ENCODE measurements around the gene MGAT5B.

The MGAT5B gene

GRCh38 chr17:76868176-76868668 lies at the start of gene MGAT5B:
Gene MGAT5B (plus strand): TSS chr17:76868404. CDS start chr17:76869030, 626 bp downstream.
- peak within 1 kb of the TSS; percentile 52 for H3K27ac ChIP-seq
- DNase-seq, result peak; percentile 87
- H3K4me3 ChIP-seq (ENCODE audit: low read depth, low read length), result peak within 1 kb of the TSS; percentile 46
- peaks cover 7% of the 10 kb centered on the region for H3K36me3 ChIP-seq
- TF ChIP-seq CTCF (IDR thresholded peaks at IDR 0.05; ENCODE audit: low read depth, low read length), result peak; percentile 90
- peaks cover 2% of the 10 kb centered on the region for H3K9me3 ChIP-seq (ENCODE audit: severe bottlenecking)
- H3K27me3 ChIP-seq (ENCODE audit: insufficient read depth, low read depth, severe bottlenecking), result no peaks in the 10 kb centered on the region

GRCh38 chr17:76820039-76820438 lies 48.2 kb upstream of the MGAT5B start:
- no peaks in the 10 kb centered on the region for H3K27me3 ChIP-seq (ENCODE audit: insufficient read depth, low read depth, severe bottlenecking)
- H3K36me3 ChIP-seq, result no peaks in the 10 kb centered on the region
- no peak overlapping the region for H3K4me3 ChIP-seq (ENCODE audit: low read depth, low read length)
- peaks cover 4% of the 10 kb centered on the region for H3K9me3 ChIP-seq (ENCODE audit: severe bottlenecking)
- no peak for DNase-seq
- no peak for TF ChIP-seq CTCF (IDR thresholded peaks at IDR 0.05; ENCODE audit: low read depth, low read length)
- H3K27ac ChIP-seq, result no peak overlapping the region

- no peak for DNase-seq
- Histone ChIP-seq H3K9me3 (ENCODE audit: severe bottlenecking) (peaks cover 4% of the 10 kb centered on the region), H3K27ac (no peak overlapping the region), H3K4me3 (ENCODE audit: low read depth, low read length) (no peak overlapping the region), H3K36me3 (no peaks in the 10 kb centered on the region), H3K27me3 (ENCODE audit: insufficient read depth, low read depth, severe bottlenecking) (no peaks in the 10 kb centered on the region)
- TF ChIP-seq CTCF (IDR thresholded peaks at IDR 0.05; ENCODE audit: low read depth, low read length), result no peak
Observed at GRCh38 chr17:76820561-76820960, 47.6 kb upstream of the MGAT5B start.

GRCh38 chr17:76822184-76822778 lies 45.9 kb upstream of the MGAT5B start:
- H3K4me3 ChIP-seq (ENCODE audit: low read depth, low read length), result no peak overlapping the region
- H3K36me3 ChIP-seq, result no peaks in the 10 kb centered on the region
- no peak for TF ChIP-seq CTCF (IDR thresholded peaks at IDR 0.05; ENCODE audit: low read depth, low read length)
- H3K27me3 ChIP-seq (ENCODE audit: insufficient read depth, low read depth, severe bottlenecking), result no peaks in the 10 kb centered on the region
- H3K27ac ChIP-seq, result no peak overlapping the region
- H3K9me3 ChIP-seq (ENCODE audit: severe bottlenecking), result peaks cover 4% of the 10 kb centered on the region
- no peak for DNase-seq

- no peaks in the 10 kb centered on the region for H3K36me3 ChIP-seq
- peaks cover 4% of the 10 kb centered on the region for H3K9me3 ChIP-seq (ENCODE audit: severe bottlenecking)
- no peak for DNase-seq
- no peaks in the 10 kb centered on the region for H3K27me3 ChIP-seq (ENCODE audit: insufficient read depth, low read depth, severe bottlenecking)
- no peak overlapping the region for H3K27ac ChIP-seq
- no peak overlapping the region for H3K4me3 ChIP-seq (ENCODE audit: low read depth, low read length)
- TF ChIP-seq CTCF (IDR thresholded peaks at IDR 0.05; ENCODE audit: low read depth, low read length), result no peak
Observed at GRCh38 chr17:76824093-76824492, 44.1 kb upstream of the MGAT5B start.

All from WERI-Rb-1 (cell line).